KMS-11 (cell line): ENCODE measurements around the gene ONECUT3.

Experiments used
- H2AFZ ChIP-seq: fragments of 200-600 bp; sonication (generic); 2 replicates; pipeline ENCODE4 v1.6.1; 2016; ENCODE audit warnings: antibody characterized with exemption, mixed run types, low read depth
- H3K27ac ChIP-seq: fragments of 200-600 bp; sonication (generic); 2 replicates; pipeline ENCODE4 v1.6.1; 2016; ENCODE audit warnings: mild to moderate bottlenecking, mixed run types
- H3K27me3 ChIP-seq: fragments of 200-600 bp; sonication (generic); 2 replicates; pipeline ENCODE4 v1.6.1; 2017; ENCODE audit warnings: mild to moderate bottlenecking, low read depth, mixed run types, moderate library complexity; ENCODE audit not compliant: insufficient read depth
- H3K36me3 ChIP-seq: fragments of 200-600 bp; sonication (generic); 2 replicates; pipeline ENCODE4 v1.6.1; 2017; ENCODE audit warnings: mild to moderate bottlenecking, mixed run types; ENCODE audit not compliant: insufficient read depth
- H3K4me1 ChIP-seq: fragments of 200-600 bp; sonication (generic); 2 replicates; pipeline ENCODE4 v1.6.1; 2016; ENCODE audit warnings: mild to moderate bottlenecking, low read depth, mixed run types; ENCODE audit not compliant: poor library complexity, severe bottlenecking
- H3K4me2 ChIP-seq: fragments of 200-600 bp; sonication (generic); 2 replicates; pipeline ENCODE4 v1.7.0; 2016; ENCODE audit warnings: mild to moderate bottlenecking, mixed run types
- H3K4me3 ChIP-seq: fragments of 200-600 bp; sonication (generic); IDR thresholded peaks from 2 replicates; pipeline ENCODE4 v1.6.1; 2017; ENCODE audit warnings: low read depth, low read length, mixed read lengths; ENCODE audit not compliant: insufficient read depth
- H3K79me2 ChIP-seq: fragments of 200-600 bp; sonication (generic); 2 replicates; pipeline ENCODE4 v1.6.1; 2016; ENCODE audit warnings: low read depth, mixed run types; ENCODE audit not compliant: insufficient read depth
- H3K9ac ChIP-seq: fragments of 200-600 bp; sonication (generic); 2 replicates; pipeline ENCODE4 v1.6.1; 2016; ENCODE audit warnings: mild to moderate bottlenecking, mixed run types
- H4K20me1 ChIP-seq: fragments of 200-600 bp; sonication (generic); 2 replicates; pipeline ENCODE4 v1.6.1; 2016; ENCODE audit warnings: mild to moderate bottlenecking, mixed run types; ENCODE audit not compliant: insufficient read depth
- CTCF ChIP-seq: fragments of 200-600 bp; sonication (generic); conservative IDR thresholded peaks from 2 replicates; pipeline ENCODE4 v1.6.1; 2017; ENCODE audit warnings: low read depth, mild to moderate bottlenecking, antibody characterized with exemption, low read length, moderate library complexity, mixed read lengths

ONECUT3 gene

GRCh38 chr19:1825909-1826556 is 72.7 kb downstream of the ONECUT3 start:
- Histone ChIP-seq H3K36me3 (no peaks in the 10 kb centered on the region), H3K79me2 (peaks cover 7% of the 10 kb centered on the region; the same call in 1 of the 2 replicates), H2AFZ (no peak overlapping the region), H4K20me1 (no peaks in the 10 kb centered on the region), H3K9ac (no peak overlapping the region), H3K4me1 (no peaks in the 10 kb centered on the region), H3K4me2 (no peak overlapping the region), H3K4me3 (no peak overlapping the region), H3K27me3 (no peaks in the 10 kb centered on the region), H3K27ac (no peak overlapping the region)
- TF ChIP-seq CTCF: peak; percentile 92

GRCh38 chr19:1826557-1827521 is 73.5 kb downstream of the ONECUT3 start:
- Histone ChIP-seq H3K4me3 (no peak overlapping the region), H3K9ac (no peak overlapping the region), H3K79me2 (peaks cover 7% of the 10 kb centered on the region; the same call in 1 of the 2 replicates), H2AFZ (no peak overlapping the region), H3K36me3 (no peaks in the 10 kb centered on the region), H3K27ac (no peak overlapping the region), H3K4me2 (no peak overlapping the region), H3K27me3 (no peaks in the 10 kb centered on the region), H3K4me1 (no peaks in the 10 kb centered on the region), H4K20me1 (no peaks in the 10 kb centered on the region)
- no peak for TF ChIP-seq CTCF

GRCh38 chr19:1827566-1828278 is 74.4 kb downstream of the ONECUT3 start:
- Histone ChIP-seq H2AFZ (no peak overlapping the region), H3K9ac (no peak overlapping the region), H3K4me3 (no peak overlapping the region), H4K20me1 (no peaks in the 10 kb centered on the region), H3K36me3 (no peaks in the 10 kb centered on the region), H3K27me3 (no peaks in the 10 kb centered on the region), H3K79me2 (peaks cover 7% of the 10 kb centered on the region; the same call in 1 of the 2 replicates), H3K4me2 (no peak overlapping the region), H3K27ac (no peak overlapping the region), H3K4me1 (no peaks in the 10 kb centered on the region)
- no peak for TF ChIP-seq CTCF
